ENCODE results near the gene NEU1.
"Not testable (repeated sequence)": the region's sequence is repeated elsewhere in the genome, so short reads cannot be mapped to it uniquely, and the experiment has no call there.

The NEU1 gene

GRCh38 chr6:31871046-31871659 lies 8.5 kb upstream of the NEU1 start:
- DNase-seq, result no peak

- DNase-seq, result no peak
Measured at GRCh38 chr6:31870385-31870921, 7.8 kb upstream of the NEU1 start.

GRCh38 chr6:31869343-31869742 lies 6.7 kb upstream of the NEU1 start:
- DNase-seq, result no peak

- not testable (repeated sequence) for DNase-seq
Measured at GRCh38 chr6:31868658-31868971, 6.0 kb upstream of the NEU1 start.

GRCh38 chr6:31865205-31866118 lies 2.8 kb upstream of the NEU1 start:
- DNase-seq, result no peak

- DNase-seq, result no peak
Measured at GRCh38 chr6:31864818-31865204, 2.2 kb upstream of the NEU1 start.

- not testable (repeated sequence) for DNase-seq
Measured at GRCh38 chr6:31864123-31864562, 1.5 kb upstream of the NEU1 start.

- no peak for DNase-seq
Measured at GRCh38 chr6:31861919-31862343, 690 bp downstream of the NEU1 start.

GRCh38 chr6:31861150-31861549 lies 1.5 kb downstream of the NEU1 start:
- no peak for DNase-seq

GRCh38 chr6:31860349-31860748 lies 2.3 kb downstream of the NEU1 start:
- DNase-seq, result no peak

- no peak for DNase-seq
Measured at GRCh38 chr6:31859923-31860322, 2.7 kb downstream of the NEU1 start.

GRCh38 chr6:31858707-31859106 lies 3.9 kb downstream of the NEU1 start:
- no peak for DNase-seq

- not testable (repeated sequence) for DNase-seq
Measured at GRCh38 chr6:31857774-31858173, 4.8 kb downstream of the NEU1 start.

- not testable (repeated sequence) for DNase-seq
Measured at GRCh38 chr6:31851980-31852718, 10.5 kb downstream of the NEU1 start.

GRCh38 chr6:31851485-31851832 lies 11.2 kb downstream of the NEU1 start:
- no peak for DNase-seq

GRCh38 chr6:31850765-31851484 lies 11.7 kb downstream of the NEU1 start:
- DNase-seq, result no peak

- no peak for DNase-seq
Measured at GRCh38 chr6:31847276-31847978, 15.2 kb downstream of the NEU1 start.

- DNase-seq, result no peak
Measured at GRCh38 chr6:31844507-31844906, 18.1 kb downstream of the NEU1 start.

- no peak for DNase-seq
Measured at GRCh38 chr6:31842053-31842452, 20.6 kb downstream of the NEU1 start.

- DNase-seq, result not testable (repeated sequence)
Measured at GRCh38 chr6:31839779-31840126, 22.9 kb downstream of the NEU1 start.

- DNase-seq, result no peak
Measured at GRCh38 chr6:31838968-31839367, 23.7 kb downstream of the NEU1 start.

- not testable (repeated sequence) for DNase-seq
Measured at GRCh38 chr6:31838114-31838553, 24.5 kb downstream of the NEU1 start.

All from Kasumi-1 (cell line).